Measurements from ENCODE around the gene SMAD1. TPM values are rescaled to one million over a fixed set of nuclear protein-coding genes. Genes with fewer than 3 reads are reported as not detected.

The SMAD1 gene
- polyA plus RNA-seq, 1 of the 3 experiments (the other 2 are of a cell fraction): 46.0 TPM

- H3K9ac ChIP-seq: no peak overlapping the region
- H3K9me2 ChIP-seq: no peaks in the 10 kb centered on the region
- TF ChIP-seq RCOR1 (IDR thresholded peaks at IDR 0.05; ENCODE audit: low read length) (no peak), ELF1 (IDR thresholded peaks at IDR 0.05) (no peak), RXRA (IDR thresholded peaks at IDR 0.05; ENCODE audit: borderline replicate concordance, low read depth) (no peak), PBX3 (IDR thresholded peaks at IDR 0.05) (no peak), EZH2phosphoT487 (IDR thresholded peaks at IDR 0.05; ENCODE audit: borderline replicate concordance, low read depth) (no peak), MAX (IDR thresholded peaks at IDR 0.05; ENCODE audit: low read depth) (no peak), JUND (IDR thresholded peaks at IDR 0.05) (no peak), FOXJ3 (CRISPR knock-in tag; IDR thresholded peaks at IDR 0.05) (no peak), POLR2AphosphoS5 (IDR thresholded peaks at IDR 0.05; ENCODE audit: low read depth, low read length) (no peak), REST (IDR thresholded peaks at IDR 0.05; ENCODE audit: low read depth, low read length) (no peak), TAF1 (IDR thresholded peaks at IDR 0.05; ENCODE audit: borderline replicate concordance, low read depth, low read length) (no peak), SMC3 (IDR thresholded peaks at IDR 0.05; ENCODE audit: low read depth, low read length) (no peak), GABPA (IDR thresholded peaks at IDR 0.05; ENCODE audit: low read depth) (no peak), MEF2A (IDR thresholded peaks at IDR 0.05; ENCODE audit: borderline replicate concordance, low read depth) (no peak), NRF1 (IDR thresholded peaks at IDR 0.05; ENCODE audit: low read depth, low read length) (no peak), CHD2 (IDR thresholded peaks at IDR 0.05; ENCODE audit: low read length, partially characterized antibody) (no peak)
- H3K27me3 ChIP-seq (ENCODE audit: insufficient read depth): no peaks in the 10 kb centered on the region
- no peak overlapping the region for H3K4me2 ChIP-seq
- H3K36me3 ChIP-seq (replicated peaks in 1 of 2; ENCODE audit: control insufficient read depth in 1 of 2, insufficient read depth in 2 of 2, low read length in 1 of 2): no peaks in the 10 kb centered on the region
- 59% methylated on average over 4 of the region's 4 CpGs for WGBS (ENCODE audit: low lambda C conversion rate)
- no peaks in the 10 kb centered on the region for H3K79me2 ChIP-seq (ENCODE audit: insufficient read depth)
- DNase-seq: no peak
- H4K20me1 ChIP-seq (ENCODE audit: insufficient read depth): no peaks in the 10 kb centered on the region
- H2AFZ ChIP-seq (ENCODE audit: low read depth): no peak overlapping the region
- no peaks in the 10 kb centered on the region for H3K4me1 ChIP-seq (ENCODE audit: control insufficient read depth in 1 of 2, insufficient read depth in 2 of 2, low read depth in 1 of 2, low read length in 1 of 2)
- no peak overlapping the region for H3K27ac ChIP-seq (ENCODE audit: low read depth in 2 of 2, low read length in 1 of 2)
- no peaks in the 10 kb centered on the region for H3F3A ChIP-seq (replicated peaks; ENCODE audit: insufficient read depth)
- CTCF ChIA-PET: interaction anchor here (0.9 to 1.6 kb wide), 3 partner anchors 11 to 368 kb away, joined by 3 to 4 read pairs (median 3); no protein-coding TSS in a partner anchor
- peaks cover 3% of the 10 kb centered on the region; the same call in 1 of the 2 replicates for H3K9me3 ChIP-seq
- POLR2A ChIA-PET: no interaction called here
- no peak overlapping the region for H3K4me3 ChIP-seq (ENCODE audit: low read depth in 2 of 2, low read length in 1 of 2)
Observed at GRCh38 chr4:145602129-145602760, 120.6 kb downstream of the SMAD1 start.

Measured in SK-N-SH (cell line).